ENCODE measurements around the gene PIP5K1B.

PIP5K1B gene

GRCh38 chr9:68883224-68883623 lies 178.2 kb downstream of the PIP5K1B start:
- Histone ChIP-seq H3K9ac (ENCODE audit: insufficient read length, low read depth) (no peak overlapping the region), H3K4me1 (ENCODE audit: insufficient read depth, insufficient read length) (no peaks in the 10 kb centered on the region), H3K9me3 (ENCODE audit: insufficient read depth, low read length) (no peaks in the 10 kb centered on the region), H3K36me3 (ENCODE audit: insufficient read depth, insufficient read length, low read length) (no peaks in the 10 kb centered on the region), H3K27me3 (ENCODE audit: insufficient read depth, insufficient read length) (no peaks in the 10 kb centered on the region), H3K4me3 (ENCODE audit: insufficient read length, low read depth) (no peak overlapping the region)
- no peak for DNase-seq (ENCODE audit: low read depth, low spot score)
- TF ChIP-seq ZNF274 (IDR thresholded peaks at IDR 0.05; ENCODE audit: low read depth, low read length) (no peak), SUZ12 (IDR thresholded peaks at IDR 0.05; ENCODE audit: extremely low read depth, insufficient read depth, insufficient read length) (no peak), YY1 (IDR thresholded peaks at IDR 0.05; ENCODE audit: insufficient read depth, insufficient read length) (no peak)

DNA sequence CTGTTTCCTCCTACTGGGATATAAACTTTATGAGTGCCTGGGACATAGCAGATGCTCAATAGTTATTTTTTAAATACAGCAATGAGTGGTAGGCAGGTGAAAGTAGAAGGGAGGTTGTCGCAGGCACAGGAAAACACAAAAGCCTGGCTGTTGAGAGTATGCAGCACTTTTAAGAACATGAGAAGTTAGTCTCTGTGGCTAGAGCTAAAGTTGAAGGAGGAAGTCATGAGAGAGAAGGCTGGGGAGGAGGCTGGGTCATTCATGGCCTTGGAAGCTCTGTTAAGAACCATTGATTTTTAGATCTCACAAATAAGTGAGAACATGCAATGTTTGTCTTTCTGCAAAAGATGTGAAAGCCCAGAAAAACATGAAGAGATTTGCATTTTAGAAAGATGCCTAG lies 182.2 kb downstream of the PIP5K1B start:
- no peak overlapping the region for H3K4me3 ChIP-seq (ENCODE audit: insufficient read length, low read depth)
- H3K4me1 ChIP-seq (ENCODE audit: insufficient read depth, insufficient read length), result no peaks in the 10 kb centered on the region
- H3K9ac ChIP-seq (ENCODE audit: insufficient read length, low read depth), result no peak overlapping the region
- no peaks in the 10 kb centered on the region for H3K36me3 ChIP-seq (ENCODE audit: insufficient read depth, insufficient read length, low read length)
- TF ChIP-seq YY1 (IDR thresholded peaks at IDR 0.05; ENCODE audit: insufficient read depth, insufficient read length) (no peak), ZNF274 (IDR thresholded peaks at IDR 0.05; ENCODE audit: low read depth, low read length) (no peak), SUZ12 (IDR thresholded peaks at IDR 0.05; ENCODE audit: extremely low read depth, insufficient read depth, insufficient read length) (no peak)
- H3K27me3 ChIP-seq (ENCODE audit: insufficient read depth, insufficient read length), result no peaks in the 10 kb centered on the region
- no peaks in the 10 kb centered on the region for H3K9me3 ChIP-seq (ENCODE audit: insufficient read depth, low read length)
- DNase-seq (ENCODE audit: low read depth, low spot score), result no peak

GRCh38 chr9:68894502-68894901 lies 189.5 kb downstream of the PIP5K1B start:
- no peaks in the 10 kb centered on the region for H3K4me1 ChIP-seq (ENCODE audit: insufficient read depth, insufficient read length)
- no peak overlapping the region for H3K4me3 ChIP-seq (ENCODE audit: insufficient read length, low read depth)
- H3K27me3 ChIP-seq (ENCODE audit: insufficient read depth, insufficient read length), result no peaks in the 10 kb centered on the region
- H3K36me3 ChIP-seq (ENCODE audit: insufficient read depth, insufficient read length, low read length), result no peaks in the 10 kb centered on the region
- DNase-seq (ENCODE audit: low read depth, low spot score), result no peak
- no peak for TF ChIP-seq SUZ12 (IDR thresholded peaks at IDR 0.05; ENCODE audit: extremely low read depth, insufficient read depth, insufficient read length)
- no peaks in the 10 kb centered on the region for H3K9me3 ChIP-seq (ENCODE audit: insufficient read depth, low read length)
- no peak overlapping the region for H3K9ac ChIP-seq (ENCODE audit: insufficient read length, low read depth)

DNA sequence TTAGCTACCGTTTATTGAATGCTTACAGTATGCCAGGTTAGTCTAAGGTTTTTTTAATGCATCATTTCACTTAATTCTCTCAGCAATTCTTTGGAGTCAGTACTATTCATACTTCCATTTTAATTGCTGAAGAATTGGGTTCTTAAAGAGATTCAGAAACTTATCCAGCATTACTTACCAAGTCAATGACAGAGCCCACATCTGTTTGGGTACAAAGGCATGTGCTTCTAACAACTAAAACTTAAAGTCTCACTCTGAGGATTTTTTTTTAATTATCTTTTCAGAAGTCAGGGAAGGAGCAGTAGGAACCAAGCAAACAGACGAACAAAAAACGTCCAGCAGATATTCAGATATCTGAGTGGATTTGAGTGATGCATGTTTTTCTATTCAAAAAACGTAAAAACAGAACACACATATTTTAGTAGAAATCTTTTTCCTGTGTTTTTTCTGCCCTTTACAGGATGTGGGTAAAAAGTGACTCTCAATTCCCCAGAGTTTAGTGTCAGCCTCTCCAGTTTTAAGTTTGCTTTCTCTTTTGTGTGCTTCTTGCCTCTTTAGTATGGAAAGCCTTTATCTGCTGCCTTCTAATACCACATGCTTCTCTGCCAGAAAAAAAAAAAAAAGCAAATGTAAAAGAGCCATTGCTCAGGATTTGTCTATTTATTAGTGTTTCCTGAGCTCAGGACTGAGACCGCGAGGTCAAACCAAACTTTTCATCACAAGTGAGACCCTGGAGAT lies 190.9 kb downstream of the PIP5K1B start:
- Histone ChIP-seq H3K4me3 (ENCODE audit: insufficient read length, low read depth) (no peak overlapping the region), H3K4me1 (ENCODE audit: insufficient read depth, insufficient read length) (no peaks in the 10 kb centered on the region), H3K36me3 (ENCODE audit: insufficient read depth, insufficient read length, low read length) (no peaks in the 10 kb centered on the region), H3K27me3 (ENCODE audit: insufficient read depth, insufficient read length) (no peaks in the 10 kb centered on the region), H3K9me3 (ENCODE audit: insufficient read depth, low read length) (no peaks in the 10 kb centered on the region), H3K9ac (ENCODE audit: insufficient read length, low read depth) (no peak overlapping the region)
- no peak for TF ChIP-seq SUZ12 (IDR thresholded peaks at IDR 0.05; ENCODE audit: extremely low read depth, insufficient read depth, insufficient read length)
- TF ChIP-seq ZNF274 (IDR thresholded peaks at IDR 0.05; ENCODE audit: low read depth, low read length), result no peak
- DNase-seq (ENCODE audit: low read depth, low spot score), result no peak

GRCh38 chr9:68896486-68896885 lies 191.4 kb downstream of the PIP5K1B start:
- Histone ChIP-seq H3K27me3 (ENCODE audit: insufficient read depth, insufficient read length) (no peaks in the 10 kb centered on the region), H3K4me3 (ENCODE audit: insufficient read length, low read depth) (no peak overlapping the region), H3K4me1 (ENCODE audit: insufficient read depth, insufficient read length) (no peaks in the 10 kb centered on the region), H3K9me3 (ENCODE audit: insufficient read depth, low read length) (no peaks in the 10 kb centered on the region), H3K36me3 (ENCODE audit: insufficient read depth, insufficient read length, low read length) (no peaks in the 10 kb centered on the region), H3K9ac (ENCODE audit: insufficient read length, low read depth) (no peak overlapping the region)
- no peak for TF ChIP-seq YY1 (IDR thresholded peaks at IDR 0.05; ENCODE audit: insufficient read depth, insufficient read length)
- TF ChIP-seq ZNF274 (IDR thresholded peaks at IDR 0.05; ENCODE audit: low read depth, low read length), result no peak
- no peak for TF ChIP-seq SUZ12 (IDR thresholded peaks at IDR 0.05; ENCODE audit: extremely low read depth, insufficient read depth, insufficient read length)
- DNase-seq (ENCODE audit: low read depth, low spot score), result no peak

DNA sequence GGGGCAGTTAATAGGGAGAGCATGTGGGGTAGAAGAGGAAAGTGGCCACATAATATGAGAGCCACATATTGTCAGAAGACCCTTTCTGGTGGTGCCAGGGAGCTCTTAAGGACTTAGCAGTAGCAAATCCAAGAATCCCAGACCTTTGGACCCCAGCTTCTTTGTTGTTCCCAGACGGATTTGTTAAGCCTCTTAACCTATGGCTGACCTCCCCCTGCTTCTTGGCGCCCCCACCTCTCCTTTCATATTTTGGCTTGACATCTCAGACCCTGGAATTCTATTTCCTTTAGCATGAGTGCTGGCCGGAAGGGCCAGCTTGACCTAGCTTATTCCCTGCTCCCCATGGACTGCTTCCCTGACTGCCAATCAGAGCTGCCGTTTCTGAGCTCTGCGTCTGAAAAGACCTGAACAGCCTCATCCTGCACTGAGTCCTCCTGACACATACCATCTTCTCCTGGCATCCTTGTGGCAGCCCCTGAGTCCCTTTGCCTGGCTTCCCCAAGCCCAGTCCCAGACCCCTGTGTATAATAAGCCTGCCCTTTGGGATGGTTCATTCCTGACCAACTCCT lies 192.6 kb downstream of the PIP5K1B start:
- no peak overlapping the region for H3K9ac ChIP-seq (ENCODE audit: insufficient read length, low read depth)
- TF ChIP-seq ZNF274 (IDR thresholded peaks at IDR 0.05; ENCODE audit: low read depth, low read length), result no peak
- TF ChIP-seq SUZ12 (IDR thresholded peaks at IDR 0.05; ENCODE audit: extremely low read depth, insufficient read depth, insufficient read length), result no peak
- TF ChIP-seq YY1 (IDR thresholded peaks at IDR 0.05; ENCODE audit: insufficient read depth, insufficient read length), result no peak
- H3K36me3 ChIP-seq (ENCODE audit: insufficient read depth, insufficient read length, low read length), result no peaks in the 10 kb centered on the region
- no peak for DNase-seq (ENCODE audit: low read depth, low spot score)
- H3K9me3 ChIP-seq (ENCODE audit: insufficient read depth, low read length), result no peaks in the 10 kb centered on the region
- no peak overlapping the region for H3K4me3 ChIP-seq (ENCODE audit: insufficient read length, low read depth)
- no peaks in the 10 kb centered on the region for H3K27me3 ChIP-seq (ENCODE audit: insufficient read depth, insufficient read length)
- no peaks in the 10 kb centered on the region for H3K4me1 ChIP-seq (ENCODE audit: insufficient read depth, insufficient read length)

GRCh38 chr9:68898781-68899439 lies 193.9 kb downstream of the PIP5K1B start:
- Histone ChIP-seq H3K9me3 (ENCODE audit: insufficient read depth, low read length) (no peaks in the 10 kb centered on the region), H3K27me3 (ENCODE audit: insufficient read depth, insufficient read length) (no peaks in the 10 kb centered on the region), H3K36me3 (ENCODE audit: insufficient read depth, insufficient read length, low read length) (no peaks in the 10 kb centered on the region), H3K9ac (ENCODE audit: insufficient read length, low read depth) (no peak overlapping the region), H3K4me3 (ENCODE audit: insufficient read length, low read depth) (no peak overlapping the region), H3K4me1 (ENCODE audit: insufficient read depth, insufficient read length) (no peaks in the 10 kb centered on the region)
- no peak for DNase-seq (ENCODE audit: low read depth, low spot score)
- TF ChIP-seq SUZ12 (IDR thresholded peaks at IDR 0.05; ENCODE audit: extremely low read depth, insufficient read depth, insufficient read length) (no peak), YY1 (IDR thresholded peaks at IDR 0.05; ENCODE audit: insufficient read depth, insufficient read length) (no peak), ZNF274 (IDR thresholded peaks at IDR 0.05; ENCODE audit: low read depth, low read length) (no peak)

All from NT2/D1 (cell line).